Measurements from ENCODE around the gene LYL1. TPM values are rescaled to one million over a fixed set of nuclear protein-coding genes. Genes with fewer than 3 reads are reported as not detected.

Gene LYL1
- total and polyA plus RNA-seq, 2 of the 4 experiments (the other 2 are of a cell fraction), result 0.36 to 0.39 TPM

DNA sequence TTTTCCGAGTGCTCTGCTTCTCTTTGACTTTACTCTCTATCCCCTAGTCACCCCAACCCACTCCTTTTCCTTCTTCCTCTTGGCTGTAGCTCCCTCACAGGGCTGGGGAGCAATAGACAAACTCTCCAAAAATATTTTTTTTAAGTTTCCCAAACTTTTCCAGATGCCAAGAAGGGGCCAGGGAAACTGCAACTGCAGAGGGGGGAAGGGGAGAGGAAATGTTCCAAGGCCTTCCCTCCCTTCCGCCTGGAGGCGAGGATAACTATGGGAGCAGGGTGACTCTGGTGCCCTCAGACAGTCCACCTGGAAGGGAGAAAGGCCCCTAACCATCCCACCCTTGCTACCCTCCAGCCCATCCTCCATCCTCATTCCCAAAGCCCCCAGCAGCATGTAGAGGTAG, 49.4 kb downstream of the LYL1 start:
- H2AFZ ChIP-seq (replicated peaks; ENCODE audit: low read length, poor library complexity), result peak overlapping the region; percentile 71
- H3K9me1 ChIP-seq (ENCODE audit: insufficient read depth, low read length), result peaks cover 40% of the 10 kb centered on the region
- H3K14ac ChIP-seq (replicated peaks; ENCODE audit: low read depth, low read length), result peak overlapping the region; percentile 93
- H3K23ac ChIP-seq (ENCODE audit: low read depth, low read length), result peak overlapping the region; percentile 98
- peak overlapping the region; percentile 100 for H4K91ac ChIP-seq (ENCODE audit: insufficient read depth, low read depth, low read length)
- peak overlapping the region; percentile 95 for H2BK15ac ChIP-seq (ENCODE audit: low read depth, low read length)
- peak overlapping the region; percentile 95 for H3K56ac ChIP-seq (ENCODE audit: extremely low read depth, insufficient read depth, low read length)
- H3K79me1 ChIP-seq (ENCODE audit: low read depth in 1 of 2, low read length in 2 of 2), result peaks cover 40 to 89% of the 10 kb centered on the region in 2 experiments
- H3K9ac ChIP-seq (ENCODE audit: low read depth, low read length), result peak overlapping the region; percentile 37
- no CpG with 5 or more reads among the region's 3 CpGs for WGBS, 2 experiments (ENCODE audit: extremely low coverage in 2 of 2, insufficient read length in 1 of 2)
- no peaks in the 10 kb centered on the region for H3K27me3 ChIP-seq (ENCODE audit: control insufficient read depth, insufficient read depth, low read length)
- peak overlapping the region; percentile 92 to 100 for H4K8ac ChIP-seq (ENCODE audit: low read depth in 2 of 2, low read length in 2 of 2)
- in situ Hi-C loops (cut with MboI; ENCODE audit: low sequenced_read_pairs) (no loop called here), intact Hi-C loops (cut with micrococcal nuclease) (no loop called here), dilution Hi-C loops (cut with HindIII; ENCODE audit: low sequenced_read_pairs, unreplicated experiment) (no loop called here)
- CTCF ChIA-PET, result interaction anchor here (1.0 to 2.5 kb wide), 3 partner anchors 20 to 88 kb away, joined by 3 to 13 read pairs (median 3); no protein-coding TSS in a partner anchor
- H3K36me3 ChIP-seq (ENCODE audit: control insufficient read depth, insufficient read depth, low read length), result peaks cover 7% of the 10 kb centered on the region; the same call in 1 of the 2 replicates
- no peak overlapping the region for H3K4me3 ChIP-seq (ENCODE audit: insufficient read depth, low read depth, low read length)
- H3K4me2 ChIP-seq (ENCODE audit: low read depth, low read length), result peak overlapping the region; percentile 14
- peak overlapping the region; percentile 99 for H2BK120ac ChIP-seq (ENCODE audit: low read depth, low read length)
- TF ChIP-seq CEBPB (IDR thresholded peaks at IDR 0.05; ENCODE audit: low read depth, low read length) (no peak), SMC3 (IDR thresholded peaks at IDR 0.05; ENCODE audit: low read depth, low read length) (no peak), MAFK (IDR thresholded peaks at IDR 0.05; ENCODE audit: low read depth, low read length) (no peak)
- H3K4me1 ChIP-seq (ENCODE audit: control insufficient read depth, insufficient read depth, low read length), result peaks cover 71% of the 10 kb centered on the region
- H2BK5ac ChIP-seq (ENCODE audit: low read depth, low read length, poor library complexity, severe bottlenecking), result peak overlapping the region; percentile 100
- H3K27ac ChIP-seq (ENCODE audit: insufficient read depth, low read length), result peak overlapping the region; percentile 100
- no TSS peak for BruUV-seq (replicated peaks)
- DNase-seq (no peak), ATAC-seq (ENCODE audit: low read depth) (no peak)
- POLR2A ChIA-PET (ENCODE audit: unreplicated experiment), result interaction anchor here (1.3 kb wide), 1 partner anchor 9 kb away, joined by 4 read pairs; no protein-coding TSS in a partner anchor
- peak overlapping the region; percentile 98 for H2BK20ac ChIP-seq (ENCODE audit: low read depth, low read length)
- peak overlapping the region; percentile 97 for H4K5ac ChIP-seq (ENCODE audit: low read depth, low read length)
- peak overlapping the region; percentile 98 for H2AK5ac ChIP-seq (ENCODE audit: low read depth, low read length)
- peak overlapping the region; percentile 100 for H2AK9ac ChIP-seq (replicated peaks; ENCODE audit: low read depth, low read length, poor library complexity)
- H3K18ac ChIP-seq (ENCODE audit: low read depth, low read length), result peak overlapping the region; percentile 83
- peaks cover 14% of the 10 kb centered on the region; the same call in 1 of the 2 replicates for H4K20me1 ChIP-seq (ENCODE audit: insufficient read depth, low read length)
- H3K4ac ChIP-seq (ENCODE audit: low read depth, low read length), result peak overlapping the region; percentile 100
- no peaks in the 10 kb centered on the region for H3K9me3 ChIP-seq (ENCODE audit: control insufficient read depth, insufficient read depth, low read length)
